ENCODE data around the gene LILRB1. TPM values are rescaled to one million over a fixed set of nuclear protein-coding genes. Genes with fewer than 3 reads are reported as not detected.

LILRB1 gene
- total RNA-seq, 4 donors from 2014 or later = 0.59 to 15.3 (median 3.4) TPM

GRCh38 chr19:54684527-54684926 lies 54.2 kb downstream of the LILRB1 start:
- no peak for TF ChIP-seq POLR2A (IDR thresholded peaks at IDR 0.05)
- no peak for TF ChIP-seq EP300 (IDR thresholded peaks at IDR 0.05)
- TF ChIP-seq CTCF (IDR thresholded peaks at IDR 0.05) = no peak
- WGBS, 2 donors = 30 to 38% methylated on average over 3 of the region's 3 CpGs
- no peak overlapping the region for H3K4me3 ChIP-seq
- no peak for DNase-seq (ENCODE audit: low spot score in 2 of 2)
- H3K27me3 ChIP-seq = no peaks in the 10 kb centered on the region
- H3K36me3 ChIP-seq = no peaks in the 10 kb centered on the region
- no peaks in the 10 kb centered on the region for H3K9me3 ChIP-seq
- no peaks in the 10 kb centered on the region for H3K4me1 ChIP-seq
- no peak overlapping the region for H3K27ac ChIP-seq

Small RNA genes within 50 kb of the gene (small RNA-seq; reads per million reads assigned to genes)
- gene AC245036.3 = not detected
- not detected for gene MIR8061

Other genes starting within 250 kb of the LILRB1 start
- gene TTYH1, start 215.0 kb upstream of the LILRB1 start, total RNA-seq = 10 to 100 TPM; 21.0 to 50.0 (median 34.9) TPM
- 100 to 1,000 TPM; 189 to 389 (median 285) TPM for gene LENG8, start 181.3 kb upstream of the LILRB1 start, total RNA-seq
- gene LENG9, start 166.7 kb upstream of the LILRB1 start, total RNA-seq = 10 to 100 TPM in 1 of 4 donors, 1 to 10 TPM in 3; 5.9 to 10.3 (median 9.4) TPM
- gene CDC42EP5, start 157.2 kb upstream of the LILRB1 start, total RNA-seq = 10 to 100 TPM; 38.9 to 62.2 (median 50.2) TPM
- gene LAIR2, start 127.7 kb upstream of the LILRB1 start, total RNA-seq = not detected
- 1 to 10 TPM; 1.7 to 5.4 (median 4.3) TPM for gene LILRA2, start 56.7 kb upstream of the LILRB1 start, total RNA-seq
- gene LILRA1, start 36.9 kb upstream of the LILRB1 start, total RNA-seq = 1 to 10 TPM in 3 of 4 donors, under 1 TPM in 1; 0.39 to 3.5 (median 1.2) TPM
- gene LILRB4, start 32.5 kb downstream of the LILRB1 start, total RNA-seq = 1 to 10 TPM; 1.1 to 5.1 (median 2.4) TPM
- not detected for gene KIR3DL3, start 94.0 kb downstream of the LILRB1 start, total RNA-seq
- not detected for gene KIR2DL3, start 108.0 kb downstream of the LILRB1 start, total RNA-seq
- gene KIR2DL1, start 139.3 kb downstream of the LILRB1 start, total RNA-seq = not detected
- gene KIR2DL4, start 173.1 kb downstream of the LILRB1 start, total RNA-seq = not detected
- gene KIR3DL1, start 186.0 kb downstream of the LILRB1 start, total RNA-seq = under 1 TPM in 1 of 4 donors, not detected in 3; 0.22 TPM
- gene KIR2DS4, start 202.2 kb downstream of the LILRB1 start, total RNA-seq = not detected
- gene KIR3DL2, start 220.0 kb downstream of the LILRB1 start, total RNA-seq = not detected
- gene FCAR, start 243.8 kb downstream of the LILRB1 start, total RNA-seq = 1 to 10 TPM in 1 of 4 donors, not detected in 3; 2.1 TPM